GM03348 (cell line): ENCODE measurements around the gene KRT20.
A peak's percentile ranks its signal among the peaks of the same experiment; 100 is the strongest.
"Not testable (repeated sequence)": the region's sequence is repeated elsewhere in the genome, so short reads cannot be mapped to it uniquely, and the experiment has no call there.

Experiments used
- DNase-seq: peaks from one replicate; pipeline ENCODE4 v3.0.0; 2012; ENCODE audit warnings: low spot score

The KRT20 gene

DNA sequence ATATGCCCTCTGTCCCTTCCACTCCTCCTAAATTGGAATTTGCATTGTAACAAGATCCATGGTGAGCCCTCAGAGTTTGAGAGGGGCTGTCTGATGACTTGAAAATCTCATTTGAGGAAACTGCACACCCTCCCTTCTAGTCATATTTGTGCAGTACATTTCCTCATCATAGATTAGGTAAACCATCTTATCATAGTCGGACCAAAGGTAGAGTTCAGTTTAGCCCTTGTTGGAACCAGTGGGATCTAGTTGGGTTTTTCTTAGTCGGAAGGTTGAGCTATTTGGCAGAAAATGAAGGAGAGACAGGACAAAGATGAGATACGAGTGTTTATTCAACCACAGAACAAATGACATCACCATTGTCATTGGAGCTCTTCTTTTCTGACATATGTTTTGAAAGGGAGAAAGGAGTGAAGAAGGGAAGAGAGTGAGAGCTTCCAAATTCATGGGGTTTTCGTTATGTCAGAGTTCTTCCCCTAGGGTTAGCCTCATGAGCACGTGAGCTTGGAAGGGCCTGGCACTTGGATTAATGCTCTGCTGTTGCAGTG lies 15.8 kb upstream of the KRT20 start:
- DNase-seq: no peak

DNA sequence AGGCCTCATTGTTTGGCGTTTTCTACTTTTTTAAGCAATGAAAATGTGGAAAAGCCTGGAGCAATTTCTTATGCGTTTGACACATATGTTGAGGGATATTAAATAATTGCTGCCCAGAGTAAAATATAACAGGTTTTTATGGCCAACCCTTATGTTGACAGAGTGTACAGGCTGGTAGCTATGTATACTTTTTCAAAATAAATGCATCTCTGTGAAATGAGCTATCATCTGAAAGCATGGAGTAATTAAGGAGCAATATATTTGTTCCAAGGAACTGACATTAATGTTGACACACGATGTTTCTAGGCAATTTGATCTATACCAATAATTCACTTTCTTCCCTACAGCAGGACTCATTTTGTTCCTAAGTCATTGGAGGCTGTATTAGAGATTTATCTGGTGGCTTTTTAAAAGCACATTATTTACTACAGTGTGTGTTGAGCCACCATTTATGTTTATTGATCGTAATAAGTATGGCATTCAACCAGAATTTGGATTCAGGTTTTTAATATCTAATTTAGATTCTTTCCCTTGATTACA lies 11.9 kb upstream of the KRT20 start:
- DNase-seq: no peak

DNA sequence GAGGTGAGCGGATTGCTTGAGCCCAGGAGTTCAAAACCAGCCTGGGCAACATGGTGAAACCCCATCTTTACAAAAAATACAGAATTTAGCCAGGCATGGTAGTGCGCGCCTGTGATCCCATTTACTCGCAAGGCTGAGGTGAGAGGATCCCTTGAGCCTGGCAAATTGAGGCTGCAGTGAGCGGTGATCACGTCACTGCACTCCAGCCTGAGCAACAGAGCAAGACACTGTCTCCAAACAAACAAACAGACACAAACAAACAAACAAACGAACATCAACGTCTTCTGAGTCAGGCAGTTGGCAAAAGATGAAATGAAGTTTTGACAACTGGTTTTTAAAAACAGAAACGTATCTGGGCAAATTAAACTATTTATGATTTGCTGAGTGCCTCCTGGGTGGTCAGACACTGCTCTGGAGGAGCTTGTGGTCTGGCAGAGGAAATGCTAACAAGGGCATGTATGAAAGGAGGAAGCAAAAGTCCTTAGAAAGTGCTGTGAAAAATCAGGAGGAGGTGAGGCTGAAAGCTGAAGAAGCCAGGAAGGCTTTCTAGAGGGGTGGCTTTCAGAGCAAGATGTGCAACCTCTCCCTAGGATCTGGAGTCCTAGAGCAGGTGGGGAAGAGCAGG lies 10.2 kb upstream of the KRT20 start:
- no peak for DNase-seq

DNA sequence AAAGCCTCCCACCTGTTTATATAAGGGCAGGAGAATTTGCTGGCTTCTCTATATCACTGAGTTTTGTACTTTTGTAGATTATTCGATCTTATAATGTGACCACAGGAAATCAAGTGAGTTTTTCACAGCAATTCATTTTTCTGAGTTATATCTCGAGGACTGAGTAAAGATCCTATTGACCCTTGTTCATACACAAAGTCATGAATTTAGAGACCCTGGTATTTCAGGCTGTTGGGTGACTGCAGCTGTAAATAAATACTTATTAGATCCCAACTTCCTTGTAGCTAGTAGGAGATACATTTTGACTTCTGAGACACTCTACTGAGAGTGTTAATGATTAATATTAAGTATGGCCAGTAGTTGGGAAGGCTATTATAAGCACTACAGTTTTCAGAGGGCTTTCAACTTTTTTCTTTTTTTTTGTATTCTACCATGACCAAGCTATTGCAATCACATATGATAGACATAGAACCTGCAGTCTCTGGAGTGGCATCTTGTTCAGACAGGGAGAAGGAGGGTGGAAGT lies 3.2 kb upstream of the KRT20 start:
- DNase-seq: no peak

DNA sequence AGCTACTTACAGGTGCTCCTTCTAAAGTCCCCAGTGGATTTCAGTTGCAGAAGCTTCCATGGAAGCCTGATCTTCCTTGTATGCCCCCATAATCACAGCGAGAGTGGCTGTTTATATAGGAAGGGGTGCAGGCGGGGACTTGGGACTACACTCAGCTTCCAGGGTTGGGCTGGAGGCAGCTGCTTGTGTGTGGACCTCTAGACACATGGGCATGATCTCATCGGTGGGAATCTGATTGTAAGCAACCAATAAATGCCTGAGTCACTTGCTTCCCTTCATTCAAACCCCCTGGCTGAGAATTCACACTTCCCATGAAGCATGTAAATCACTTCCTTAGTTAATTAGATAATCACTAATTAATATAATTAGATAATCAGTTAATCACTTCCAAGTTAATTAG lies 1.0 kb upstream of the KRT20 start:
- DNase-seq: peak; percentile 22

DNA sequence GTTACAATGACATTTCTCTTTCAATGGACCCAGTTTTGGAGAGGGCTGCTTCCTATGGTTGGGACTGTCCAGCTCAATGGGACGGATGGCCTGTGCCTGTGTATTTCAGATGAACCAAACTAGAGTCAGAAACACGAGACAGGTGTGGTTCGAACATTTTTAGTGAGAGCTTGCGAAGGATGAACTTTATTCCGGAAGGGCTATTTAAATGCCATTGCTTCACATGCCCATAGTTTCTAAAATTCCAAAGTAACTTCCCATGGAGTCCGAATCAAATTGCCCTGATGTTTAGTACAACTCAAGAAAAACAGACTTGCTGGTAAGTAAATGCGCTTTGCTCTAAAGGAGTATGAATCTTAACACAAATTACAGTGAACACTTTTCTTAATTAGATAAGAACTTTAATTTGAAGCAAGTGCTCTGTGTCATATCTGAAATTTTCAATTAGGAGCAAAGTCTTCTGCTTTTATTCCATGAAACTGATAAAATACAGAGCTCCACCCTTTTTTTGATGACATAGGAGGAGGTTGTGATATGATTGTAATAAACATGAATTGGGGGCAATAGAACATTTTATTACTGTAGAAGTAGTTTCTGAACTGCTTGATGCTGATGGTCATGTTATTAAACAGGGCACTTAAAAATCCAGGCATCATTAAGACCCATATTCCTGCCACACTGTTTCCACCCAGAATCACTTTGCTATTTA lies 1.3 kb downstream of the KRT20 start:
- no peak for DNase-seq

DNA sequence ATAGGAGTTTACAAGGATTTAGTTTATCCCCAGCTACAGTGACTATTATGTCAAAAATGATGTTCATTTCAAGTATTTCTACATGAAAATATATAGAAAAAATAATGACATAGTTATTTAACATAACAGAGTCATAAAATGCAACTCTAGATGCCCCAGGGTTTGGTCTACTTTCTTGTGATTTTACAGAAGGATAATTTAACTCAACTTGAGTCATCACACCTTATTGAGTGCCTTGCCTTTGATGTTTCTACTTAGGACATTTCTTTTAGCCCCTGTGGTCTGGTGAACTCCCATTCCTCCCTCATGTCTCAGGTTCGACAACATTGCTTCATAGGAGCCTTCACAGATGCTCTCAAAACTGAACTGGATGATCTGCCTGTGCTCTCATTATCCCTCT lies 2.0 kb downstream of the KRT20 start:
- DNase-seq: no peak

DNA sequence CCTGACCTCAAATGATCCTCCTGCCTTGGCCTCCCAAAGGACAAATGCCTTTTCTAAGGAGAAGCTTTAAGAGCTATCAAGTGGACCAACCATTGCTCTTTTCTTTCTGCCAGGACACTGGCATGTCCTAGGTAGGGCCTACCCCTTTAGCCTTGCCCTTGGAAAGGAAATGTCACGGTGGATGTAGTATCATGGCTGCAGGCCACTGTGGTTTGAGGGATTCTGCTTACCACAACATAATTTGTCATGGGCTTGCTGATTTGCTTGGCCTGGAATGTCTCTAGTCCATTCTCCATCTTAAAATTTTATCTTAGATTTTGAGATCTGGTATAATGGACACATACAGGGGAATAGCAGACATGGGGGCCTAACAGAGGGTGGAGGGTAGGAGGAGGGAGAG lies 6.0 kb downstream of the KRT20 start:
- no peak for DNase-seq

DNA sequence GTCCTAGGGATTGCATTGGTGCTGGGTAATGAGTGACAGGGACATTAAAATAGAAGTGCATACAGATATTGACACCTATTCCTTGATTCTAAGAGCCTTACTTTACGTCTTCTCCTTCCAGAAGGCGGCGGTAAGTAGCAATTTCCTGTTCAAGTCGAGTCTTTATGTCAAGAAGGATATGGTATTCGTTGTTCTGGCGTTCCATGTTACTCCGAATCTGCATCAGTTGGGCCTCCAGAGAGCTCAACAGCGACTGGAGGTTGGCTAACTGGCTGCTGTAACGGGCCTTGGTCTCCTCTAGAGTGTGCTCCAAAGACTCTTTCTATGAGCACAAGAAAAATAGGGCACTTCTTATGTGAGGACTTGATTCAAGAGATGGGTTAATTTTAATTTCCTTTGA lies 7.0 kb downstream of the KRT20 start:
- DNase-seq: no peak

DNA sequence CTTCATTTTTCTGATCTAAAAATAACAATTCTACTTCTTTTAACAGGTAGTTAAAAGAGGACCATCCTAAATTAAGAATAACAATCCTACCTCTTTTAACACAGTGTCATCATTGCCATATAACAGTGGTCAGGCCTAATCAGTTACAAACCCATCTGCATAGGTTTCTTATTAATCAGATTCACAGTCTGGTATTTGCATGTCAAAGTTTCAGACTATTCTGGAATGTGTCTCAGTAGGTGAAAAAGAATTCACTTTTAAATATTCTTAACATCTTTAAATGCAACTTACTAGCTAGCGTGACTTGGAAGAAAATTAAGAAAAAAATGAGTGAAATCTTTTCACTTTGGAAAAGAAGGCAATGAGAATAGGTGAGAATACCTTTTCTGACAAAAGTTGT lies 11.2 kb downstream of the KRT20 start:
- peak; percentile 11 for DNase-seq

DNA sequence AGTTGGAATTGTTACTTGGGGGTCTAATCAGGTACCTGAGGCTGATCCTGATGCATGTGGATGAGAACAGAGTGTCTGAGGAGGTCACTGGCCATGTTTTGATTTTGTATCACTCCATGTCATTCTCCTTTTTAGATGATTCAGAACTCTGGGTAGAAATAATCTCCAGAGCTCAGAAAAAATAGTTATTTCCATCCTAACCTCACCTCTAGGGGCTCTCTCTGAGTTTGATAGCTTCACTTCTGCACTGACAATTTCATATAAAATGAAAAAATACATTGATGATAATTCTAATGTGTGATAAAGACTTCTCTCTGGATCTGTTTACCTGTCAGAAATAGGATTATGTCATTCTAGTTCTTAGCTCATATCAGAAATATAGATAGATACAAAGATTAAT lies 11.8 kb downstream of the KRT20 start:
- DNase-seq: no peak

DNA sequence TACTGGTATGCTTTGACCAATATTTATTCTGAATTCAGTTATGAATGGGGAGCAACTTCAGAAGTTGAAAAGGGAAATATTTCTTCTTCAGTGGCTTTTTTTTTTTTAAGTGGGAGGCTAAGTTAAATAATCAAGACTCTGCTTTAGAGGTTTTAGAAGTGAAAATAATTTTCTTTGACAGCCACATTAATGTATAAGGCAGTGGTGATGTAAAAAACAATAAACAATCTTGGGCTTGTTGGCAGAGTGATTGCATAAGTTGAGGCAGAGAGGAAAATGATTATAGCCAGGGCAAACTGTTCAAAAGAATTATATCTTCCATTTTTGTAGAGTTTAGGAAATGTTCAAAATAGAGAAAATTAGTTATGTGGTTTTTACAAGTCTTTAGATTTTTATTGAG lies 12.6 kb downstream of the KRT20 start:
- no peak for DNase-seq

DNA sequence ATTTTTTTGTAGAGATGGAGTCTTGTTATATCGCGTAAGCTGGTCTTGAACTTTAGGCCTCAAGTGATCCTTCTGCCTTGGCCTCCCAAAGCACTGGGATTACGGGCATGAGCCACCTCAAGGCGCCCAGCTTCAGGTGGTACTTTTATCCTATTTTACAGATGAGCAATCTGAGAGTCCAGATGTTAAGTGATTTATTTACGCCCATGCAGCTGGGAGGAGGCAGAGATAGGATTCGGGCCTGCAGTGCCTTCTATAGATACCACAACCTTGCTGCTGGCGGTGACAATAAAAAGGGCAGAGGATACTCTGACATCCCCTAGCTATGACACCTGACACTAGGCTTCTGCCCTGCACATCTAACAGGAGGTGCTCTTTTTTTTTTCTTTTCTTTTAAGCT lies 13.7 kb downstream of the KRT20 start:
- DNase-seq: no peak

DNA sequence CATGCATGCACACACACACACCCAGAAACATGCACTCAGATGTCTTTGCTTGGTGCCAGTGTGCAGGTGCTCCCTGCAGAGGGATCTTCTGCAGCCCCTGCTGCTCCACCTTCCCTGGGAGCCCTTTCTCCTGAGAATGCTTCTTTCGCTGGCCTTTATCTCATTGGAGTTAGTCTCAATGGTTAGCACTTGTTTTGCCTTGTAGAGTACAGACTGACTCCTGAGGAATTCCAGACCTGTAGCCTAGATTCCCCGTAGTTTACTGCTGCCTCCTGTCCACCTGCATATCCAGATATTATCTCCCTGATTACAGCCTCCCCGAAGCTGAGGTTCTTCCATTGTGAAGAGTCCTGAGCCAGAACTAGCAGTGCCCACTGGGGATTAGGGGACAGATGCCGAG lies 14.9 kb downstream of the KRT20 start:
- no peak for DNase-seq

DNA sequence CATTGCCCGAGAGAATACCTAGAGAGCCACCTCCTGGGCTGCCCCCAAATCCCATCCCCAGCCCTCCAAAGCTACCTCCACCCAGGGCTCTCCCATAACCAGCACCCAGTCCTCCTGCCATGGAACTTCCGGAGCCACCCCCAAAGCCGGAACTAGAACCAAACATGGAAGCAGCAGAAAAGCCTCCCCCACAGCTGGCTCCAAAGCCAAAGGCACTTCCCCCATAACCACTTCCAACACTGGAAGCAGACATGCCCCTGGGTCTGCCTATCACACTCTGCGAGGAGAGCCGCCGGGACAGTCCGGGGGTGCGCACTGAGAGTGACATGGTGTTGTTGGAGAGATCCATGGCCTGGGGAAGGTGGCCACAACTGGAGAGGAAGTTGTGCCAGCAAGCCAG lies 18.2 kb downstream of the KRT20 start, which contains the start of gene KRT12:
Gene KRT12 (minus strand): TSS at position 386 of the 400 bp plus-strand sequence. CDS start 37 bp downstream, at position 349.
- no peak for DNase-seq

DNA sequence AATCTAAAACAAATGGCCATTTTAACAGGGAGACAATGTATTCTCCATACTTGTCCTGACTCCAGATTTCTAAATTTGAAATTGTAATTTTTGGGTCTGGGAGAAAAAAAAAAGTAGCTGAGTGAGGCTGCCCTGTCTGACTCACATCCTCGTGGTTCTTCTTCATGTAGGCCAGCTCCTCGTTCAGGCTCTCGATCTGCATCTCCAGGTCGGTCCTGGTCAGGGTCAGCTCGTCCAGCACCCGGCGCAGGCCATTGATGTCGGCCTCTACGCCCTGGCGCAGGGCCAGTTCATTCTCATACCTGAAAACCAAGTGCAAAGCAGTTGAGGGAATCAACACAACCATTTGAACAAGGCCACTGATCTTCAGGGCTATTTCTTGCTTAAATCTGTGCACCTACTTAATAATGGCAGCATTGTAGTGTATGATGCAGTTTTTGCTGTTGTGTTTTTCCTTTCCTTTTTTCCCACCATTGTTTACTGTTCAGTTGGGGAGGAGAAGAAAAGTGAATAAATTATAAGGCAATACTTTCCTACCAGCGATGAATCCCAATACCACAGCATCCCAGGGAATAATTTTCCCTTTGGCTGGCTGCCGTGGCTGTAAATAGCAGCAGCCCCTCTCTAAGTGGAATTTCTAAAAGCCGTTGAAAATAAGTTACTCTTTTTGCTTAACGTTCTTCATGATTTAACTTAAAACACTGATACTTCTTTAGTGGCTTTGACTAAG lies 20.2 kb downstream of the KRT20 start:
- DNase-seq: no peak

DNA sequence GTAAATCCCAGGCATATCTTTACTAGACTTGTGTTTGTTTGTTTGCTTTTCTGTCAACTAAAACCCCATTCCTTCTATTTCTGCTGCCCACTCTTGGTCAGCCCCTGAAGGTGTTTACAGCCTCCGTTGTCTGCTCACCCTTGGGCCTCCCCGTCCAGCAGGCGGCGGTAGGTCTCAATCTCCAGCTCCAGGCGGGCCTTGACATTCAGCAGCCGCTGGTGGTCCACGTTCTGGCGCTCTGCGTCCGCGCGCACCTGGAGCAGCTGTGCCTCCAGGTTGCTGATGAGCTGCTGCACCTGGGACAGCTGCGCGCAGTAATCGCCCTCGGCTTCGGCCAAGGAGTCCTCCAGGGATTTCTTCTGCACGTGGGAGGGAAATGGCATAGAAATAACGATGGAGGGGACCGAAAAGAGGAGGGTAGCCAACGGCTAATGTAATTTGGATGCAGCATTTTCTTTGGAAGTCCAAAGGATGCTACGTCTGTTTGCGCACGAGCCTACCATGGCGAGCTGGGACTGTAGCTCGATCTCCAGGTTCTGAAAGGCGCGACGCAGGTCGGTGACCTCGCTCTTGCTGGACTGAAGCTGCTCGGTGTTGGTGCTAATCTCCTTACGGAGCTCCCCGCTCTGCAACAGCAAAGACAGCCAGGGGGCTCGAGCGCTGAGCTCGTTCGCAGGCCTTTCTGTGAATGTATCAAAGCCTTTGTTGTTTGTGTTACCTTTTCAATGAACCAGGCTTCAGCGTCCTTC lies 21.9 kb downstream of the KRT20 start:
- DNase-seq: peak; percentile 13

DNA sequence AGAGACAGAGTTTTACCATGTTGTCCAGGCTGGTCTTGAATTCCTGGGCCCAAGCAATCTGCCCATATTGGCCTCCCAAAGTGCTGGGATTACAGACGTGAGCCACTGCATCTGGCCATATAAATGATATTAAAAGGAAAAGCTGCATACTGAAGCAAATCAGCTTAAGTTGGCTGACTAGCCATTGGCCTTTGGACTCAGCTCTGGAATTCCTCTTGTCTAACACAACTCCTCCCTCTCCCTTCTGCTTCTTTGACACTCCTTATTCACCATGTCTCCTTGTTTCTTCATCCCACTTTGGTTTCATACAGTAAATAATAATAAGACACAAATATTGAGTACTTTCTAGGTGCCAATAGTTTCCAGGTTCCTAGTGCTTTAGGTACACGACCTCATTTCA lies 25.5 kb downstream of the KRT20 start:
- peak; percentile 21 for DNase-seq

DNA sequence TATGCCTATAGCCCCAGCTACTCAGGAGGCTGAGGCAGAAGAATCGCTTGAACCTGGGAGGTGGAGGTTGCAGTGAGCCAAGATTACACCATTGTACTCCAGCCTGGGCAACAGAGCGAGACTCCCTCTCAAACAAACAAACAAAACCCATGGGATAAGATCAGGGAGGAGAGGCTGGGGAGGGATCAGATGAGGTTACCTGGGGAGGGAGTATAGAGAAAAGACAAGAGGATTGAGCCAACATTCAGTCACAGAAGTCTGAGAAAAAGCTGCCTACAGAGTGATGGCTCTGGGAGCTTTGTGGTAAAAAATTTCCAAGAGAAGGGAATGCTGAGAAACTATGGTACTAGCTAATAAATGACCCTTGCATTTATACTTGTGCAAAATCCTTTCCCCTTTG lies 26.4 kb downstream of the KRT20 start:
- not testable (repeated sequence) for DNase-seq

DNA sequence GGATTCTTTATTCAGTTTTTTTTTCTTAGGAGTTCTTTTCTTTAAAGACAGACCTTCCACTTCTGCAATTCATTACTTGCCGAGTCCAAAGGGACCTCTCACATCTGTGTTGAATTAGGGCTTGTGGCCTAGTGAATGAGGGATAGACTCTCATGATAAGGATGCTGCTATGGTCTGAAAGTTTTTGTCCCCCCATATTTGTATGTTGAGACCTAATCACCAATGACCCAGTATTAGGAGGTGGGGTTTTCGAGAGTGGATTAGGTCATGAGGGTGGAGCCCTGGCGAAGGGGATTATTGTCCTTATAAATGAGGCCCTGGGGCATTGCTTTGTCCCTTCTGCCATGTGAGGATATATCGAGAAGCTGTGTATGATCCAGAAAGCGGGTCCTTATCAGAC lies 27.5 kb downstream of the KRT20 start:
- peak; percentile 54 for DNase-seq

DNA sequence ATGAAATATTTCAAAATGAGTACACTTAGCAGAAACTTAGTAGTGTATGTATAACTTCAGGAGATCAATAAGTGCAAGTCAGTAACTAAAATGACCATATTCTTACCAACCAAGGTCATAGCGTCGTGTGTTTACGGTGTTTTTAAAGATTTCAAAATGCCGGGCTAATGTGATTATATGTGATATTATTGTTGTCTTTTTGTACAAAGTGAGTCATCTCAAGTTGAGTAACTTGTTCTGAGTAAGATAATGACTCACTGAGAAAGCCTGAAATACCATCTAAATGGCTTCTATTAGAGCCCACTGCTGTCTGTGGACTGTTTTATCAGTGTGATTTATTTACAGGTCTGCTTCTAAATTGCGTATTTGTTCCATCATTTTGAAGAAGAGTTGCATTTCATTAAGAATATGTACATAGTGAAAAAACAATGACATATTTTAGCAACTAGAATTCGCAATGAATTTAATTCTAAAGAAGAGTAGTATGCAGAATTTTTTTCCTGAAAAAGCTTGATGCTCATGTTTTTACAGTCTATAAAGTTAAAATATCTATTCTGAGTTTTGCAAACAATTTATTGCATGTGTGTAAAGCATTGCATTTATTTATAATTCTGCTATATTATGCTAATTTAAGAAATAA lies 30.7 kb downstream of the KRT20 start:
- DNase-seq: peak; percentile 75
